Raji (cell line): ENCODE measurements around the gene MYLIP.

Experiments
- POLR2A ChIP-seq: IDR thresholded peaks from 2 replicates; pipeline ENCODE4 v1.6.1; 2011; ENCODE audit warnings: low read depth, low read length, control low read depth; ENCODE audit not compliant: insufficient read depth

MYLIP gene

DNA sequence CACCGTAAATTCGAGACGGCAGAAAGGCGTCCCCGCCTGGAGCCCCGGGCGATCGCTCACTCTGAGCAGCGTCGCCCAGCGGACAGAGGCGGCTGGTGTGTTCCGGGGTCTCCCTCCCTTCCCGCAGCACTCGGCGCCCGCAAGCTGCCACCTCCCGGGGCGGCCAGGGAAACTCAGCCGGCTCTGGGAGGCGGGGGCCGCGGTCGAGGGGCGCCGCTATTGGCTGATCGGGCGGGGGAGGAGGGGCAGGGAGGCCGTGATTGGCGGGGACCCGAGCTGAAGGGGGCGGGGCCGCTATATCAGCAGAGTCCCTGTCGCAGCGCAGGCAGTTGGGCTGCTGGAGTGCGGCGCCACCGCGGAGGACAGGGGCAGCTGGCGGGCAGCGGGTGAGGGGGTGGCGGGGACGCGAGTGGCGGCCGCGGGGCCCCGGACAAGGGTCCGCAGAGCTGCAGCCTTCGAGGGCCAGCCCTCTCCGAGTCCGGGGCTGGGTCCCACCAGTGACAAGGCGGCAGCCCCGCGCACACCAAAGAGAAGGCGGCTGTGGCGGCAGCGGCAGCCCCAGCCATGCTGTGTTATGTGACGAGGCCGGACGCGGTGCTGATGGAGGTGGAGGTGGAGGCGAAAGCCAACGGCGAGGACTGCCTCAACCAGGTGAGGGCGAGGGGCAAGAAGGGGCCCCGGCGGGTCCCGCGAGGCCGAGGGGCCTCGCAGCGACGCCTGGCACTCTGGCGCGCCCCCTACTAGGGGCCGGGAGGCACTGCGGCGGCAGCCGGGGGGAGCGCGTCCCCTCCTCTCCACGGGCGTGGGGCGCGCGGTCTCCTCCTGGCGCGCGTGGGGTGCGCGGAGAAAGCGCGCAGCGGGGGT, at the start of gene MYLIP:
MYLIP (plus strand) TSS at position 328 of the 864 bp plus-strand sequence; CDS start at position 565, 237 bp downstream.
- peak; percentile 98 for TF ChIP-seq POLR2A

DNA sequence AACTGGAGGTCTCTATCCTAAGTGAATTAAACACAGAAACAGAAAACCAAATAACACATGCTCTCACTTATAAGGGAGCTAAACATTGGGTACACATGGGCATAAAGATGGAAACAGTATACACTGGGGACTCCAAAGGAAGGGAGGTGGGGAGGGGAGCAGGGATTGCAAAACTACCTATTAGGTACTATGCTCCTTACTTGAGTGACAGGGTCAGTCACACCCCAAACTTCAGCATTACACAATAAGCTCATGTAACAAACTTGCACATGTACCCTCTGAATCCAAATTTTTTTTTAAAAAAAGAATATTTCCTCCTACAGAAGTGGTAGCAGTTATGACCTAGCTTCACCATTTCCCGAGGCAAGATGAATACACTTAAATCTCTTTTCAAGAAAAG, 49.5 kb upstream of the MYLIP start:
- TF ChIP-seq POLR2A = no peak

DNA sequence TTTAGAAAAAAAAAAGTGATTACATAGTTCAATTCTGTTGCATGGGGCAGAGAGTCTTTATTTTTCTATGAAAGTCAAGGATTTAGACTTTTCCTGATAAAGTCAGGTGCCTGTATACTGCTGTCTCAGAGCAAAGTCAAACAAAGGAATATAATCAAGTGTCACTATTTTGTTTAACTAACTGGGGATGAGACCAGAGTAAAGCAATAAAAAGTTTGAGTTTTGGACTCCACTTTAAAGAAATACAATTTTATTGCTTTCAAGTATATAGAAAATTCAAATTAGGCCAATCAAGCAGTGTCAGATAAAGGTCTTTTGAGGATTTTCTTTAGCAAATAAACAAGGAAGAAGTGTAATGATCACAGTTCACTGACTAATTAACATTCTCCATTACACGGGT, 48.7 kb upstream of the MYLIP start:
- no peak for TF ChIP-seq POLR2A

DNA sequence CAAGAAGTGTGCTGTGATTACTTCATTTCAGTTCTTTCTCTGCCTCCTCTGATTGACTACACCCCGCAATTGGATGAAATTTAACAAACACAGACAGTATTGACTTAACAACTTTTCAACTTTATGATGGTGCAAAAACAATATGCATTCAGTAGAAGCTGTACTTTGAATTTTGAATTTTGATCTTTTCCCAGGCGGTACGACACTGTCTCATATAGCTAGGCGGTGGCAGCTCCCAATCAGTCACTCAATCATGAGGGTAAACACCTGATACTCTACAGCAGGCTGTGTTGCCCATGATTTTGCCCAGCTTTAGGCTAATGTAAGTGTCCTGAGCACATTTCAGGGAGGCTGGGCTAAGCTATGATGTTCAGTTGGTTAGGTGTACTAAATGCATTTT, 47.6 kb upstream of the MYLIP start:
- no peak for TF ChIP-seq POLR2A

DNA sequence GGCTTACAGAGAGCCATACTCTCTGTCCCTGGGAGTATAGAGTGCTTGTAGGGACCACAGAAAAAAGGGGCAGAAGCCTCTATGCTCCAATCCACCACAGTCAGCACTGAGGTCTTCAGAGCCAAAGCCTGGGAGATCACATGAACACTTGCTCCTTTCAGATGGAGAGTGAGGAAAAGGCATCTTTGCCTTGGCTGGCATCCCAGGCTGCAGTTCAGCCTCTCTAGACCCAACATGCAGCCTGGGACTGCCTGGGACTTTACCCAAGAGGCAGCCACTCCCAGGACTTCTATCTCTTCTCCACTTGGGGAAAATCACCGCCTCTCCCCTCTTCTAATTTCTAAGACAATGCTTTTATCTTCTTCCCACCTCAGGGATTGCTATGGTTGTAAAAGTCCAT, 46.5 kb upstream of the MYLIP start:
- no peak for TF ChIP-seq POLR2A

DNA sequence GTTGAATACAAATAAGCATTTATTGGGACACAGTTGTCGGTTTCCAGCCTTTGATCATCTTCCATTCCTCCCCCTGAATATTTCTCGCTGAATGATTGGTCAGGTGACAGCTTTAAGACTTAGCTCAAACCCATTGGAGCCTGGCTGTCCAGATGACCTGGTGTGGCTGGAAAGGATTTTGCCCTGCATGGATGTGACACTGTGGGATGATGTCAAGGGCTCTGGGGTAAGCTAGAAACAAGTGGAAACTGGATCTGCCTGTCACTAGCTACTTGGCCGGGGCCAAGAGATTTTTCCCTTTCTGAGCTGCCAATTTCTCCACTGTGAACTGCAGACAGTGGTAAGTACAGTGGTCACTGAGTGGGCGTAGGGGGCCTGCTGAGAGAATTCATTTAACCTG, 41.9 kb upstream of the MYLIP start:
- TF ChIP-seq POLR2A = no peak

DNA sequence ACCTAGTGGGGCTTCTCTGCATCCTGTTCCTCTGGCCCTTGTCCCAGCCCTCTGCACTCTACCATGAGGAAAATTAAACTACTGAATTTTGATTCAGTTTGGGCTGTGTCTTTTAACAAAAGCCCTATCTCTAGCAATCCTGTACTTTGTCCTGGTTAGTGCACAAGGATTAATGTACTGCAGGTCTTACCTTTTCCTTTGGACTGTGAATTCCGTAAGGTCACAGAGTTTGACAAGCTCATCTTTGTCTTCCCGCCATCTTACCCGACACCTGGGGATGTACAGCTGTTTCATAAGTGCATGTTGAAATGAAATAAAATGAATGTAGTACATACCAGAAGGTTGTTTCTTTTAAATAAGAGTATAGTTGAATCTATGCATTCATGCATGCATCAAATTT, 41.5 kb upstream of the MYLIP start:
- no peak for TF ChIP-seq POLR2A

DNA sequence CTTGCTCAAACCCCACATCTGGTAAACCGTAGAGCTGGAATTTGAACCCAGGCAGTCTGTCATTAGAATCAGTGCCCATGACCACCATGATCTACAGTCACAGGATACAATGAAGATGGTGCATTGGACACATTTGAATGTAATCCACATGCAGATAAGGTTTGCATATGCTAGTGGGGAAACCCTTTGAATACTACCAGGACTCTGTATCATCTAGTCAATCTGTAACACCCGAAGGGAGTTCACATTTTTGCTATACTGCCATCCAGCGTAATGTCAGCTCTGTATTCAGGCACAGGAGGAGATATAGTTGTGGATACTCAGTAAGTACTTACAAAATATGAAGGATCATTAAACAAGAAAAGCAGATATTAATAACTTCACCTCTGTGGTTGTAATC, 40.5 kb upstream of the MYLIP start:
- TF ChIP-seq POLR2A = no peak

DNA sequence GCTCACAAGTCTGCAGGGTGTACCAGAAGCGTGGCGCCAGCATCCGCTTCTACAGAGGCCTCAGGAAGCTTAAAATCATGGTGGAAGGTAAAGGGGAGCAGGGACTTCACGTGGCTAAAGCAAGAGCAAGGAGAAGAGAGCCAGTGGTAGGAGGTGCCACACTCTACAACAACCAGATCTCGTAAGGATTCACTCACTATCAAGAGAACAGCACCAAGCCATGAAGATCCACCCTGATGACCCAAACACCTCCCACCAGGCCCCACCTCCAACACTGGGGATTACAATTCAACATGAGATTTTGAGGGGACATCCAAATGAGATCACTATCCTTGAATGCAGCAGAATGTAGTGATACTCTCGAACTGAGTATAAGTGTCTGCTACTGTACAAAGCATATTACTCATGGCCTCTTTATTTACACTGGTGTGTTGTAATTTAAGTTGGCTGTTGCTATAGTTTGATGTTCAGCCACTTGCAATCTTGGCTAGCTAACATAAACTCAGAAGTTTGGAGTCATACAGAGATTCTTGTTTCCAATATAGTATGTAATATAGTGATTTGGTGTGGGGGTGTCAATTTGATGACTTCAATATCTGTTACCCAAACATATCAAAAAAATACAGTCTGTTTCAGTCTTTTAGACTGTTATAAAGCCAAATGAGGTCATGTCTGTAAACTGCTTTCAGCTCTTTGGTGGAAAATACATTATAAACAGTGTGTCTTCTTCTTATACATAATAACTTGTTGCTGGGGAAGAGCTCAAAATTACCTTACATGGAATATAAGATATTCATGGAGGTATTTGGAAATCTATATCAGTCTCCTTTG, 39.4 kb upstream of the MYLIP start:
- TF ChIP-seq POLR2A = no peak

DNA sequence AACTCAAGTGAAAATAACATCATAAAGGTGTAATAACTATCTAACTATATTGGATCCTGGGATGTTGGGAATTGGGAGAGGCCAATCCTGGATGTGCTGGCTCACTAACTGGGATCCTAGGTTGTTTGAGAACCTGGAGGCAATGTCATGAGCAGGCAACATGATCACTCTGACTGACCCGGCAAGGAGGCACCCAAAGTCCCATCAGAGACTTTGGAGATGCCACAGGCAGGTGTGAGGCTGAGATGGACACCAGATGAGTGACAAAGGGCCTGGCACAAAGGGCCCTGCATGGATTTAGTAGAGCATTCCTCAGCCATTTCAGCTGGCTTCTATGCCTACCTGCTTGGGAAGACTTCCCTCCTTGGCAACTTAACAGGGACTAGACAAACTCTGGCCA, 38.4 kb upstream of the MYLIP start:
- TF ChIP-seq POLR2A = no peak

DNA sequence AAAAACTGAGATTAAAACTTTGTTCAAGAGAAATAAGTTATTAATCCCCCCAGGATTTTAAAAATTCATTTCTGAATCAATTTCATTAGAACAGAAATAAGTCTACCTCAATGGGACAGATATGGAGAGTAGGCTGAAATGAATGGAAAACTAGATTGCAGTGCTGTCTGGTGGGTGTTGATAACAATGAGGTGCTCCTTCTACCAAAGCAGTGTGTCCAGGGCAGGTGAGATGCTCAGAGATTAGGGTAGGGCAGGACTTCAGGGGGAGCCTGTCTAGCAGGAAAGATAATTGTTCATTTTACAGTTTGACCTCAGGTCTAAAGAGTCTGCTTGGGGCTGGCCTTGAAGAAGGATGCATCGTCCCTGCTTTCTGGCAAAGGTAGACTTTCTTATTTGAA, 38.0 kb upstream of the MYLIP start:
- TF ChIP-seq POLR2A = no peak

DNA sequence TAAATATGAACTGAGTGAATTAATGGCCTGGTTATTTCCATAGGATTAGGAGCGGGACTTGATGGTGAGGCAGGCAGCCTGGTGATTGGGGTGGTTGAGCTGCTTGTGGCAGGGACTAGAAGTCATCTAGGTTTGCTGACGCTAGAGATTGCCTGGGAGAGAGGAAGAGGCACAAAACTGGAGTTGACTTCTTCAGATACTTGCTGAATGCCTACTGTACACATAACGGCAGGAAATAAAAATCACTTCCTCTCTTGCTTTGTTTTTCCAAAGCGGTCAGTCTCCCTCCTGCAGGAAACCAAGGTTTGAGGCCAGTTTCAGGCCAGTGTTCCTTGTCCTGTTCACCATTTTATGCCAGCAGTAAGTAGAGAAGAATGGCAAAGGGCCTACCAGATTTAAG, 36.7 kb upstream of the MYLIP start:
- no peak for TF ChIP-seq POLR2A

DNA sequence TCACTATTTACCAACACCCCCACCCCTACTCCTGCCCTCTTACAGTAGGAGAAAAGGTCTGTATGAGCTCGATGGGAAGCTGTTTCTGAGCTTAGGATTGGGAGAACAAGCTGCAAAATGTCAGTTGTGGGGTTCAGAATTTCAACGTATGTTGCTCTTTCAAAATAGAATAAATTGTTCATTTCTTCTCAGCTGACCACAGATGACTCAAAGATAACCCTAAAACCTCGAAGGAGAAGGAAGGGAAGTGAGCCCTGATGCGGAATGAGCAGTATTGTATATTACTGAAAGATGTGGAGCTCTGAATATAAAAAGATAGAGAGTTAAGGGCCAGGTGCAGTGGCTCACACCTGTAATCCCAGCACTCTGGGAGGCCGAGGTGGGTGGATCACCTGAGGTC, 35.9 kb upstream of the MYLIP start:
- no peak for TF ChIP-seq POLR2A

DNA sequence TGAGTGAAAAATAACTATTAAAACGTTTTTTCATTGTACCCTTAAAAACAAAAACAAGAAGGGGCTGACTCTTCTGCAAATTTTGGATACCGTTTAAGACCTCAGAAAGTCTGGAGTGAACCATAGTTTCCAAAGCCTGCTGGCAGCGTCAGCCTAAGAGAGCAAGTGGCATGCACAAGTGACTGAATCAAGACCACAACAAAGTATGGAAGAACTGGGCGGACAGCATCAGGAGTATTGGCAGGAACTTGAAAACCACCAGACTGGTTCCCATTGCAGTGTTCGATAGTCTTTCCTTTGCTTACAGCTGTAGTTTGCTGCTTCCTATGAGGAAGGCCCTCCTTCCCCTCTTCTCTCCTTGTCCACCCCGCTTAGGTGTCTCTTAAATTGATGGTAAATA, 33.7 kb upstream of the MYLIP start:
- TF ChIP-seq POLR2A = no peak

DNA sequence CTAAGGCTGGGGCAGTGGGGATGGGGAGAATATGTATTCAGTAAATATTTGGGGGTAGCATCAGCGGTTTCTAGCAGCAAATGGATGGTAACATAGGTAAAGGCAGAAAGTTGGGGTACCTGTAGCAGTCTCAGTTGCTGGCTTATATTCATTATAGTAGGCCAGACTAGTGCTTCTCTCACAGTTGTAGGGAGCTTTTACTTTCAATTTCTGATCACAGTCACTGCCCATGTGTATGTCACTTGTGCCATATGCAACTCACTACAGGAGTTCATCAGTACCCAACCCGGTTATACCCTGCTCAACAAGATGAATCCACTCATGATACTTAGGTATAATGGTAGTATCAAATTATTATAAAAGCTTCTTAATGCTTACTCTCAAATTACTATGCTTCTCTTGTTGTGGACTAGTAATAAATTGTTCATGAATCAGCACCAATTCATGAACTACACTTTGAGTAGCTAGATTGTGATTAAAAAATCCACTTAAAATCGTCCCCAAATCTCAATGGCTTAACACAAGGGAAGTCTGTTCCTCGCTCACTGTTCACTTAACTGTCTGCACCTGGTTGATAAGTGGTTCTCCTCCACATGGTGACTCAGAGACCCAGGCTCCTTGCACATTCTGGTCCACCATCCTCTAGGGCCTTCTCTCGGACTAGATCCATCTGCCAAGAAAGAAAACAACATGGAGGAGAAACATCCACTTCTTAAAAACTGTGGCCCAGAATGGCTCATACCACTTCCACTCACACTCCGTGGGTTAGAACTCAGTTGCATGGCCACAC, 31.3 kb upstream of the MYLIP start:
- TF ChIP-seq POLR2A = no peak

DNA sequence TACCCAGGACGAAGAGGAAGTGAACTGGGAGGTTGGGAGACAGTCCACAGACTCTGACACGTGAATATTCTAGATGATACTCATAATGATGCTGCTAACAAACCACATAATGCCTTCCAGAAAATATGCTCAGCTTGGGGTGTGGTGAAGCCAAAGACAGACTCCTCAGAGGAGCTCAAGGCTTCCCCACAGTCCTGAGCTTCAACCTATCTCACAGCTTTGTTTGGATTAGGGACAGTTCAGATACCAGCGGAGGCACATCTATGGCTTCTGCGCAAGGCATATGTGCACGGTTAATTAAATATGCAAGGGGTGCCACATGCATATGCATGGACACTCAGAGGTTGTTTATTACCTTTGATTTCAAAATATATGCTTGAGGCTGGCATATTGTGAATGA, 30.7 kb upstream of the MYLIP start:
- no peak for TF ChIP-seq POLR2A

DNA sequence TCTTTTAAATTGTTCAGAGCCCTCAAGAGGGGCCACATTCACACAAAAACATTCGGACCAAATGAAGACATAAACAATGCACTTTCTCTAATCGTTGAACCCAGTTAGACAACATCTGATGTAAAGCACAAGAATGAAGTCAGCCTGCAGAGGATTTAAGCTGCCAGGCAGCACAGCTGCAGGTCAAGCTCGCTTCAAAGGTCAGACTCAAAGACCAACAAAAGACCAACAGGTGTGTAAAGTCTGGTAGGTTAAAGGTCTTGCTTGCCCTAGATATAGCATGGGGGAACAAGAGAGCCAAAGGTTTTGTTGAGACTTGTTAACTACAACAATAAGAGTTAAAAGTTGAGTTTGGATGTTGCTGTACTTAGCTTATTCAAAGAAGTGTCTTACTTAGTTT, 26.7 kb upstream of the MYLIP start:
- no peak for TF ChIP-seq POLR2A
